Stromal cell of bone marrow (primary cell): ENCODE data around the gene LPO.
A peak's percentile ranks its signal among the peaks of the same experiment; 100 is the strongest.

Experiments used
- DNase-seq: peaks from one replicate; pipeline ENCODE4 v3.0.0-alpha.2; 2012; ENCODE audit warnings: low read depth

Gene LPO

GRCh38 chr17:58277802-58278595 lies 39.6 kb downstream of the LPO start:
- no peak for DNase-seq

- DNase-seq, result no peak
These were observed 40.3 kb downstream of the LPO start for GRCh38 chr17:58278661-58279015.

GRCh38 chr17:58279016-58279711 lies 40.8 kb downstream of the LPO start:
- DNase-seq, result no peak

- DNase-seq, result no peak
These were observed 41.5 kb downstream of the LPO start for GRCh38 chr17:58279736-58280479.

- no peak for DNase-seq
These were observed 42.3 kb downstream of the LPO start, which contains the start of gene MPO for GRCh38 chr17:58280480-58281217. TSS of gene MPO (minus strand) at chr17:58280935. CDS start at chr17:58280758, 177 bp downstream.

GRCh38 chr17:58281511-58282011 lies 43.2 kb downstream of the LPO start:
- no peak for DNase-seq

GRCh38 chr17:58282442-58282841 lies 44.1 kb downstream of the LPO start:
- no peak for DNase-seq

GRCh38 chr17:58283674-58284612 lies 45.6 kb downstream of the LPO start:
- no peak for DNase-seq

- no peak for DNase-seq
These were observed 46.4 kb downstream of the LPO start for GRCh38 chr17:58284613-58285421.

- DNase-seq, result peak; percentile 11
These were observed 47.0 kb downstream of the LPO start for GRCh38 chr17:58285422-58285810.

GRCh38 chr17:58289869-58290268 lies 51.5 kb downstream of the LPO start:
- DNase-seq, result no peak

- no peak for DNase-seq
These were observed 52.9 kb downstream of the LPO start for GRCh38 chr17:58291246-58291645.

GRCh38 chr17:58294034-58294433 lies 55.6 kb downstream of the LPO start:
- no peak for DNase-seq

- DNase-seq, result no peak
These were observed 62.0 kb downstream of the LPO start for GRCh38 chr17:58300336-58300735.

GRCh38 chr17:58301504-58302150 lies 63.2 kb downstream of the LPO start:
- DNase-seq, result no peak

- DNase-seq, result no peak
These were observed 64.0 kb downstream of the LPO start for GRCh38 chr17:58302171-58302918.

- DNase-seq, result no peak
These were observed 64.7 kb downstream of the LPO start for GRCh38 chr17:58302919-58303585.
